Stimulated activated CD8-positive, alpha-beta memory T cell treated with anti-CD3 and anti-CD28 coated beads, Interleukin-15, amount 100 ng/mL, for 4 hours (primary cell): Measurements from ENCODE around the gene MICALL2.

Source experiments
- DNase-seq, 2 donors: peaks; one replicate each; pipeline ENCODE4 v3.0.0-alpha.2; 2020; ENCODE audit warnings: low read depth in 2 of 2

MICALL2 gene

GRCh38 chr7:1493129-1493528 lies 33.9 kb upstream of the MICALL2 start:
- DNase-seq = no peak

DNA sequence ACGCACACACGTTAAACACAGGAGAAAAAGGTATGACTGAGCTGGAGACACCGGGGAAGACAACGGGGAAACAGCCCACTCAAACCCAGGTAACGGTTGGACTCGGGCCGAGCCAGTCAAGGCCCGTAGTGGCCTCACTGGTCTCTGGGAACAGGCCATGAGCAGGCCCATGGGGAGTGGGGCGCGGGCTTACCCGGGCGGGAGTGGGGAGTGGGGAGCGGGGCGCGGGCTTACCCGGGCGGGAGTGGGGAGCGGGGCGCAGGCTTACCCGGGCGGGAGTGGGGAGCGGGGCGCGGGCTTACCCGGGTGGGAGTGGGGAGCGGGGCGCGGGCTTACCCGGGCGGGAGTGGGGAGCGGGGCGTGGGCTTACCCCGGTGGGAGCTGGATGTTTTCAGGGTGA lies 33.4 kb upstream of the MICALL2 start:
- DNase-seq = no peak

GRCh38 chr7:1492221-1492620 lies 33.0 kb upstream of the MICALL2 start:
- DNase-seq = no peak

DNA sequence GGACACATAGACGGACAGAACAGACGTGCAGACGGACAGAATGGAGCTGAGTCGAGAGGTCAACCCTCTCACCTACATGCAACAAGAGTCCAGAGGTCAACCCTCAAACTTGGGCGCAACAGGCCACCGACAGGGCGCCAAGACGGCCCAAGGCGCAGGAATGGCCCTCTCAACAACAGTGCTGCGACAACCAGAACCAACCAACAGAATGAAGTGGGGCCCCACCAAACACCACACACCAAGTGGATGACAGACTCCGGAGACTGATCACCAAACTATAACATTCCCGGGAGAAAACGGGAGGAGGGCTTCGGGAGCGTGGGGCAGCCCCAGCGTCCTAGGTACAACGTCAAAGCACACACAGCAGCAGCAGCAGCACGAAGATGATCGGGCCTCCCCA lies 31.6 kb upstream of the MICALL2 start:
- DNase-seq = no peak

GRCh38 chr7:1489336-1489735 lies 30.1 kb upstream of the MICALL2 start:
- DNase-seq = no peak

DNA sequence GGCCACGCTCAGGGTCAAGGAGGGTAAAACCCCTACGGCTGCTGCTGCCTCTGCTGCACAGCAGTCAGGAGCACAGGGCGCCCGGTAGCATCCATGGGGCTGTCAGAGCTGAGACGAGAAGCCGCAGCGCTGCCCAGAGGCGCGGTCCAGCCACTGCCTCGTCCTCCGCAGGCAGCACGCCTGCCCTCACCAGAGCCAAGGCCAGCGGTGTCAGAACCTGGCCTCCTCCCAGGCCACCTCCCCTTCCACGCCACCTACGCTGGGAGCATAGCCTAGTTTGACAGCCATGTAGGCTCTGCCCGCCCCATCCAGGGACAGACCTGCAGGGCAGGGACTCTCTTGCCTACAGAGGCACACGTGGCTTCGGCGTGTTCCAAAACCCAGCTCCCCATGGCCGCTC lies 28.7 kb upstream of the MICALL2 start:
- DNase-seq = no peak

GRCh38 chr7:1487466-1487865 lies 28.2 kb upstream of the MICALL2 start:
- DNase-seq = no peak

DNA sequence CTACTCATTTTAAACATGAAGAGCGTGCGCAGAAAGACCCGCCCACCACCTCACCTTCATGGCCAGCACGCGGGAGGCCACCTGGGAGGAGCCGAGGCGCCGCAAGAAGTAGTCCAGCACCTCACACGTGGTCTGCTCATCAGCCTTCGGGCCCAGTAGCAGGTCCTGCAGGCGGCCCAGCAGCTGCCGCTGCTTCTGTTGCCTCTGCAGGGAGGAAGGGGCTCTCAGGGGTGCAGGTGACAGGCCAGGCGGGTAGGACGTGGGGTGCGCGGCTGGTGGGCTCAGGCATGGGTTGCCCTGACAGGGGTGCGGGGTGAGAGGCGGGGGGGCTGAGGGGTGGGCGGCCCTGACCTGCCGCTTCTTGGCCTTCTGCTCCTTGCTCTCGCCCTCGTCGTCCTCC lies 27.3 kb upstream of the MICALL2 start:
- no peak for DNase-seq

DNA sequence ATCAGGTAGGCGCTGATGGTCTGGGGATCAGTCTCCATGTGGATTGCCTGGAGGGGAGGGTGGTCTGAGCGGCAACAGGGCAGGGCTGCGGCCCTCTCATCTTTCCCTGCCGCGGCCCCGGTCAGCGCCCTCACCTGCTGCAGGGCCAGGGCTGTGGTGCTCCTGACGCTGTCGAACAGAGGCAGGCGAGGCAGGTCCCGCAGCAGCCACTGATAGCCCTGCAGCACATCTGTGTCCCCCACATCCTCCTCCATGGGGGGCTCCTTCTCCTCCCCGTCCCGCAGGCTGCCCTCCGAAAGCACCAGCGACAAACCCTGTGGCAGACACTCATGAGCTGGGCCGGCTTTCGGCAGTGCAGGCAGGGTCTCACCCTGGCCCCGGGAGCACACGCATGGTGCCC lies 25.9 kb upstream of the MICALL2 start:
- DNase-seq = no peak

DNA sequence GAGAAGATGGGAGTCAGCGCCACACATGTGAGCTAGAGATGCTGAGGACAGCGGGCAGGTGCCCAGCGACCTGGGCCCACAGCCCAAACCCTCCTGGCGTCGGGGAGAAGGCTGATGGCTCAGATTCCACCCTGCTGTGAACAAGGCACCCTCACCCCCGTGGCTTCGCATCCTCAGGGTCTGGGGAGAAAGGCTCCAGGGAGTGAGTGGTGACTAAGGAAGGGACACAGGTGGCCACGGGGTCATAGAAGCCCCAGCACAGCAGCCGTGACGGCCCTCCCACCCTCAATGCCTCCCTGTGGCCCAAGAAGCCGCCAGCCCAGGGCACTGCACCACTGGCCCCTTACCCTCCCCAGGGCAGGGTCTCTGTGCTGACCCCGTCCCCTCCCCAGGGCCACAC lies 25.3 kb upstream of the MICALL2 start:
- no peak for DNase-seq

- DNase-seq = no peak
Measured at GRCh38 chr7:1483536-1484505, 24.6 kb upstream of the MICALL2 start.

DNA sequence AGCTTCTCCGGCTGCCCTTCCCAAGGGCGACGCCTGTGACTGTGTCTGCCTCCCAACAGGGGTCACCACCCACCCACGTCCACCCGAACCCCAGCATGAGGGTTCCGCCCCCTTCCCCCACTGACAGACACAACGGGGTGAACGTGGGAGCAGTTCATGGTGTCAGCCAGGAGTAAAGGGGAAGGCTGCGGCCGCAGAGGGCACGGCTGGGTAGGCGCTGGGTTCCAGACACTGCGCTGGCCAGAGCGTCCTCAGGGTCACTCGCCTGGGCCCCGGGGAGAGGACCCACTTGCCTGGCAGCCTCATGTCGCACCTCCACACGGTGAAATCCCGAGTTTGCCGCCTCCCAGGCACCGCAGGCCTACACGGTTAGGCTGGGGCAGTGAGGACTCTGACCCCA lies 23.8 kb upstream of the MICALL2 start:
- DNase-seq = no peak

DNA sequence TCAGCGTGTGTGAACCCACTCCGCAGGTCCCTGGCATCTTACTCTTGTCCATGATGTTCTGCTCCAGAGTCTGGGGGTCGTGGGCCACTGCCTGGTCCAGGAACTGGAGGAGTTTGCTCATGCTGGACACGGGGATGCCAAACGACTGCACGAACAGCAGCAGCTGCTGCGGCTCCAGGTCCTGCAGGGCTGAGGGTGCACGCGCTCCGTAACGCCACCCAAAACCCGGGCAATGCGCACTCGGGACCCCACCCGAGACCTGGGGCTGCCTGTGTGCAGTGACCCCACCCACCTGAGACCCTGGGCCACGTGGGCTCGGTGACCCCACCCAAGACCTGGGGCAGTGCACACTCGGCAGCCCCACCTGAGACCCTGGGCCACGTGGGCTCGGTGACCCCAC lies 22.0 kb upstream of the MICALL2 start:
- no peak for DNase-seq

DNA sequence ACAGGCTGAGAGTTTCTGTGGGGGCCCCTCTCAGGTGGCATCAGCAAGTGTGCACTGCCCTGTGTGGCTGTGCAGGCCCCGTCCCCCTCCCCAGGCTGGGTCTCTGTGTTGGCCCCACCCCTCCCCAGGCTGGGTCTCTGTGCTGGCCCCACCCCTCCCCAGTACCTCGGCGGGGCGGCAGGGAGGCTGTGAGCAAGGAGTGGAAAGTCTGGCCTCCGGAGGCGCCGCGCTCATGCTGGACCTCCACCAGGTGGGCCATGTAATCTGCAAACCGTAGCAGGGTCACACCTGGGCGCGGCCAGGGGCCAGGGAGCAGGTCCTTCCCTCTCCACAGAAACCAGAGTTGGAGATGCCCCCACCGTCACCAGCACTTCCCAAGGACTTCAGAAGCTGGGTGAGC lies 21.4 kb upstream of the MICALL2 start:
- no peak for DNase-seq

GRCh38 chr7:1479287-1479686 lies 20.0 kb upstream of the MICALL2 start:
- no peak for DNase-seq

- no peak for DNase-seq
Measured at GRCh38 chr7:1478480-1478879, 19.2 kb upstream of the MICALL2 start.

DNA sequence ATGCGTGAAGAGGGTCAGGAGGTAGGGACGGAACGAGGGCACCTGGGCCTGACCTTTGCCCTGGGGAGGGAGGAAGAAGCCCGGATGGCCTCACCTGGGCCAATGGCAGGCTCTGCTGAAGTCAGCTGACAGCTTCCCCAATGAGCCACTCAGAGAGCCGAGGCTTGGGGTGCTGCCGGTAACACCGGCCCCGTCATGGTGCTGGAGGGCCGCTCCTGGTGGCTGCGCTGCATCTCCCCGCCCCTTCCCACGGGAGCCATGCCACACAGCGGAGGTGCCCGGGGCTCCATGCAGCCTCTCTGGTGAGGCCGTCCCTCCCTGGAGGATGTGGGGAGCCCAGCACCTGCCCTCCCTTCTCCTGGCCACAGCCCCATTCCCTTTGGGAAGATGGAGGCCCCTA lies 17.6 kb upstream of the MICALL2 start:
- no peak for DNase-seq

- DNase-seq = no peak
Measured at GRCh38 chr7:1475991-1476390, 16.7 kb upstream of the MICALL2 start.

GRCh38 chr7:1475393-1475792 lies 16.1 kb upstream of the MICALL2 start:
- DNase-seq = no peak

GRCh38 chr7:1474736-1475135 lies 15.5 kb upstream of the MICALL2 start:
- DNase-seq = no peak

GRCh38 chr7:1473864-1474512 lies 14.7 kb upstream of the MICALL2 start:
- peak; percentile 54 to 56 for DNase-seq

DNA sequence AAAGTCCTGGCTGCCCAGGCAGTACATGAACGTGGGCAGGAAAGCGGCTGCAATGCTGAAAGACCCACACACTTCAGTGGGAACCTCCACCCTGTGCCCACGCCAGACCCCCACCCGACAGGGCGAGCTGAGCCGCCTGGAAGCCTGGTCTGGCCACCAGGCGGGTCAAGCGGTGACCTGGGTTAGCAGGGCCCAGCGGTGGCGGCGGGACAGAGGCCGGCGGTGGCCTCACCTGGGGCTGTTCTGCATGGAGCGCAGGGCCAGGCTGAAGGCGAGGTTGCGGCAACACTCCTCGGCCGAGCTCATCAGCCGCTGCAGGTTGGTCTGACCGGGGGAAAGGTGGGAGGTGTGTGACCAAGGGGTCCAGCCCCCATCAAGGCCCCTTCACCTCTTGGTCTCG lies 11.6 kb upstream of the MICALL2 start:
- DNase-seq = no peak

DNA sequence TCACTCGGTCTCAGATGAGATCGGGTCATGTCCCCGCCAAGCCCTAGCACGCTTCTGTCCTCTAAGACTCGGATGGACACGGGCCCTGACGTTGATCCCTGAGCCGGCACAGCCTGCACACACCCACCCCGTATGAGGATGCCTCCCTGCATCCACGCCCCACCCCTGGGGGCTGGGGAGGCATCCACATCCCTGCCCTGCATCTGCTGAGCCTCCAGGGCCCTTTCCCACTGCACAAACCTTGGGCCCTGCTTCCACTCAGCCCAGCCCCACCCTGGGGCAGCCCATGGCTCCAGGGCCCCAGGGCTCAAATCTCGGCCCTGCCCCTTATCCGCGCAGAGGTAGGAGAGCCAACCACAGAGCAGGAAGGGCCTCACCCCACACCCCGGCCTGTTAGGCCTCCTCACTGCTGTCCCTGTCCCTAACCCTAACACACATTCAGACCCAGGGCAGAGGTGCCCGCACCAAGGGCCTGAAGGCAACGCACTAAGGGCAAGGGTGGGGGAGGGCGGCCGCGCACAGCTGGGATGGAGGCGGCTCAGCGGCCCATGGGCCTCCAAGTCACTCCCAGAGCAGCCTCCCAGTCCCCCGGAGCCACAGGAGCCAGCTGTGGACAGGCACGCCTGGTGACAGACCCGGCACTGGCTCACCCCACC lies 9.5 kb upstream of the MICALL2 start:
- no peak for DNase-seq
